Activated CD8-positive, alpha-beta T cell treated with anti-CD3 and anti-CD28 coated beads, Interleukin-2, amount 10 ng/mL, durations not matched to agents 7 days and 5 days (primary cell): ENCODE measurements around the gene CENPF. TPM values are rescaled to one million over a fixed set of nuclear protein-coding genes. Genes with fewer than 3 reads are reported as not detected.
A peak's percentile ranks its signal among the peaks of the same experiment; 100 is the strongest.

Experiments used
- ATAC-seq: fragments of 150-1000 bp; cut with Tn5 transposase; one replicate; pipeline ENCODE4 v1.10.0; 2021; ENCODE audit warnings: moderate library complexity
- CTCF ChIA-PET: fragments of 350-600 bp; sonication (Branson Sonifier 250); formaldehyde crosslinking; loops from one replicate; lab custom pipeline; 2021; ENCODE audit warnings: antibody characterized with exemption; lab: Charles Lee
- POLR2A ChIA-PET: fragments of 350-600 bp; sonication (Branson Sonifier 250); formaldehyde crosslinking; loops from one replicate; lab custom pipeline; 2021; ENCODE audit warnings: antibody characterized with exemption; lab: Charles Lee
- DNase-seq: peaks from one replicate; pipeline ENCODE4 v3.0.0-alpha.2; 2020
- H3K27ac Mint-ChIP-seq: one replicate; pipeline ENCODE4 v1.8.0; 2021; ENCODE audit warnings: mild to moderate bottlenecking, mixed read lengths
- H3K27me3 Mint-ChIP-seq: one replicate; pipeline ENCODE4 v1.8.0; 2021; ENCODE audit warnings: low read depth, mixed read lengths
- H3K36me3 Mint-ChIP-seq: one replicate; pipeline ENCODE4 v1.8.0; 2021; ENCODE audit warnings: low read depth, mixed read lengths
- H3K4me1 Mint-ChIP-seq: one replicate; pipeline ENCODE4 v1.8.0; 2021; ENCODE audit warnings: low read depth, mixed read lengths
- H3K4me3 Mint-ChIP-seq: one replicate; pipeline ENCODE4 v1.8.0; 2021; ENCODE audit warnings: mild to moderate bottlenecking, mixed read lengths
- H3K9me3 Mint-ChIP-seq: one replicate; pipeline ENCODE4 v1.8.0; 2022; ENCODE audit warnings: mixed read lengths; ENCODE audit not compliant: insufficient read depth
- total RNA-seq, 2 experiments: library from RNA; stranded (reverse); gene quantifications; one replicate each; pipeline ENCODE4 v1.2.3, GENCODE V29; 2021

The CENPF gene
- total RNA-seq: 100 to 1,000 TPM; 176 to 180 TPM

DNA sequence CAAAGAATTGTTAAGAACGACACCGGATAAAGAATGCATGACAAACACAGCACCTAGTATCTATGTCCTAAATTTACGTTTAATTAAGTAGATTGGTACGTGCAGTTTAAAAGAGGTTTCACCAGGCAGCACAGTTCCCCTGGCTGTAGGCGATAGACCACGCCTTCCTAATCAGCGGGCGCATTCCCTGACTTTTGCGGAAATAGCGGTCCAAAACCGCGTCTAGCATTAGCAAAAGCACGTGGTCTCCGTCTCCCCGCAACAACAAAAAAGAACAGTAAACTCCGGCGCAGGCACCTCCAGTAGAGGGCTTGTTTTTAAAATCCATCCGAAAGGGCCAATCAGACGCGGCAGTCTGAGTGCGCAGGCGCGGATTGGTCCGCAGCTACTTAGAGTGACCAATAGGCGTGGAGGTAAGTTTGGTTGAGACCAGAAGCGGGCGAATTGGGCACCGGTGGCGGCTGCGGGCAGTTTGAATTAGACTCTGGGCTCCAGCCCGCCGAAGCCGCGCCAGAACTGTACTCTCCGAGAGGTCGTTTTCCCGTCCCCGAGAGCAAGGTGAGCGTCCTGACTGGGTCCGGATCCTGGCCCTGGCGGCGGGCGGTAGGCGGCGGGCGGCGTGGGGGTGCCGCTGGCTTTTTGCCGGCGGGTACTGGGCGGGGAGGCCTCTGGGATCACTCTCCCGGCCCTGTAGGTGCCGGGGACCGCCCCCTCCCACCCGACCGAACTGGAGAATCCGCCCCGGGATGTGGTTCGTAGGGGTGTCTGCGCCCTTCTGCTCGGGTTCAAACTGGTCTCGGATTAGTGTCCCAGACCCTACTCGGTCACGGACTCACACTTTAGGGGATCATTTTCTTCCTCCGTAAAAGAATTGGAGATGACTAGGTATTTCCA, at the start of gene CENPF:
Gene CENPF, plus strand, starts transcription at position 432 of the 894 bp plus-strand sequence. CDS start 10,560 bp downstream, outside the sequence.
- ChIA-PET POLR2A (interaction anchor here (0.6 to 2.5 kb wide), 6 partner anchors 9 to 175 kb away, joined by 3 to 11 read pairs (median 4); no protein-coding TSS in a partner anchor), CTCF (interaction anchor here (1.0 to 2.6 kb wide), 6 partner anchors 14 to 341 kb away, joined by 3 to 13 read pairs (median 7); no protein-coding TSS in a partner anchor)
- Mint-ChIP-seq H3K27ac (peak within 1 kb of the TSS; percentile 96), H3K9me3 (no peaks in the 10 kb centered on the region), H3K4me3 (peak within 1 kb of the TSS; percentile 92), H3K4me1 (peaks cover 25% of the 10 kb centered on the region), H3K36me3 (peaks cover 26% of the 10 kb centered on the region), H3K27me3 (no peaks in the 10 kb centered on the region)
- peak; percentile 97 for DNase-seq
- ATAC-seq: peak; percentile 98

DNA sequence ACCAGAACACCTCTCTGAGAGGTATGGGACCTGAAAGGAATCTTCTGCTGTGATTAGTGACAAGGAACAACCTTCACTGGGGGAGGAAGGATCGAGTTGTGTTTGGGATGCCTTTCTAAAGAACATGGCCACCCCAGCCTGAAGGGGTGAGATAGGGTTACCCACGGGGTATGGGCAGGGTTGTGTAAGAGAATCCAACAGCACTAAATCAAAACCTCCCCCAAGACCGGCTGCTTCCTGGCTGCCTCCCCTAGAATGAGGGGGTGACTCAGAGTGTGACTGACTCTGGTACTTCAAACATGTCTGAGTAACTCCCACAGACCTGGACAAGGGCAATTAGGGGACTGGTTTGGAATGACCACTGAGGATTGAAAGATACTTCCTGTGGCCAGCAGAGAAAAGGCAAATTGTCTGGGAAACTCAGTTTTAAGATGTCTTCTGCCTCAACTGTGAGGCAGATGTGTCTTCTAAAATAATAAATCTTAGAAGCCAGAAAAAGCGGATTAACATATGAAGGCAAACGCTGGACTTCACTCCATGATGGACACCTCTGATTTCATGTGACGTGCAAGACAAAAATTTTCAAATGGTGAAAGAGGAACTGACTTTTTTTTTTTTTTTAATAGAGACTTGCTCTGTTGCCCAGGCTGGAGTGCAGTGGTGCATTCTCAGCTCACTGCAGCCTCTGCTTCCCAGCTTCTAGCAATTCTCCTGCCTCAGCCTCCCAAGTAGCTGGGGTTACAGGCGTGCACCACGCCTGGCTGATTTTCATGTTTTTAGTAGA, 44.9 kb upstream of the CENPF start:
- POLR2A ChIA-PET: no interaction called here
- ATAC-seq: no peak

DNA sequence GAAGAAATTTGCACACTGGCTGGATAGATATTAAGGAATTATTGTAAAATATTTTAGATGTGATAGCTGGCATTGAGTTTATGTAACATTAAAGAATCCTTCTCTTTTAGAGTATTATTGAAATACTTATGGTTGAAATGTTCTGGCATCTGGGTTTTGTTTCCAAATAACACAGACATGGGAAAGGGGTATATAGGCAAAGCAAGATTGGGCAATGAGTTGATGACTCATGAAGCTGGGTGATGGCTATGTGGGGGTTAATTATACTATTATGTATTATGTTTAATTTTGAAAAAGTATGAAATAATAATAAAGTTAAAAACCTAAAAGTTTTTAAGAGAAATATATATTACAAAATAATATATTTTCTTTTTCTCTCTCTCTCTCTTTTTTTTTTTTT, 39.1 kb upstream of the CENPF start:
- no peaks in the 10 kb centered on the region for H3K9me3 Mint-ChIP-seq
- no peak overlapping the region for H3K4me3 Mint-ChIP-seq
- no peaks in the 10 kb centered on the region for H3K36me3 Mint-ChIP-seq
- CTCF ChIA-PET: no interaction called here
- H3K27ac Mint-ChIP-seq: no peak overlapping the region
- no peaks in the 10 kb centered on the region for H3K4me1 Mint-ChIP-seq
- ATAC-seq: no peak
- POLR2A ChIA-PET: no interaction called here
- DNase-seq: no peak
- peaks cover 32% of the 10 kb centered on the region for H3K27me3 Mint-ChIP-seq

More for the DNA sequence above, 44.9 kb upstream of the CENPF start:
- Mint-ChIP-seq H3K27ac (no peak overlapping the region), H3K4me3 (no peak overlapping the region), H3K36me3 (no peaks in the 10 kb centered on the region), H3K27me3 (peaks cover 52% of the 10 kb centered on the region), H3K4me1 (no peaks in the 10 kb centered on the region), H3K9me3 (no peaks in the 10 kb centered on the region)
- CTCF ChIA-PET: no interaction called here
- DNase-seq: no peak

- Mint-ChIP-seq H3K4me1 (no peaks in the 10 kb centered on the region), H3K9me3 (no peaks in the 10 kb centered on the region), H3K36me3 (no peaks in the 10 kb centered on the region), H3K4me3 (no peak overlapping the region), H3K27ac (no peak overlapping the region), H3K27me3 (peaks cover 31% of the 10 kb centered on the region)
- no peak for ATAC-seq
- POLR2A ChIA-PET: no interaction called here
- CTCF ChIA-PET: interaction anchor here (0.7 to 1.3 kb wide), 3 partner anchors 19 to 304 kb away, joined by 3 to 4 read pairs (median 3); no protein-coding TSS in a partner anchor
- DNase-seq: no peak
Observed at GRCh38 chr1:214565310-214565709, 37.7 kb upstream of the CENPF start.

DNA sequence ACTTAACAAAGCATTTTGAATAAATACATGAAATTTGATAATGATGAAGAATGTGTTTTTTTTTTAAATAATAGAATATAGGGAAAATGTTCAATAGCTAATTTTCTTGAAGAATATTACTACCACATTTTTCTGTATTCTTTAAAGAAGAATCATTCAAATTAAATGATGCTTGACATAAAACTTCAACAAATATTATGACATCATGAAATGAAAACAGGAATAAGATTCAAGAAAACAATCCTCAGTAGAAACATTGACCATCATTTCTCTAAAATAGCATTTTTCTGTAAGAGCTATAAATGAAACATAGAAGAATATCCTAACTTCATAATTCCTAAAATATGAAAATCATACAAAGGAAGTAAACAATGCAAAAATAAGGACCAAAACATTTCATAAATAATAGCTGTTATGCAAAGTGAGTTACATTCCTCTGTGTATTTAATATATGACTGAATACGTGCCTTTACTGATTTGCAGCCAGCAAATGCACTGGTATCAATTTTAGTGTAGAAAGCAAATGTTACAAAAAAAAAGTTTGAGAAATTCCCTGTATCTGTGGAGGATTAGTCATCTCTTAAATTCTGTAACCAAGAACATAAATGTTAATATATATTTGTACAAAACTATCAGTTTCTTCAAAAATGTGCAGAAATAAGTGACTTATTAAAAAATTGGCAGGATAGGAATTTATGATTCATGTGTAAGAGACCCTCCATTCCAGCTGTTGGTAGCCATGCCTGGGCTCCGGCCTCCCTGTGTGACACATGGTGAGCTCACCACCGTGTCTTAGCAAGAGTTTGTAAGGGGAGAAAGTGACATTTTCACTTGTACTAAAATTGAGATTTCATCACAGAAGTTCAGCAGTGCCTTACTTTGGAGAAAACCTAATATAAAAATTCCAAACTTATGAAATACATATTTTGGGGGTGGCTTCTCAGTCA, 36.6 kb upstream of the CENPF start:
- ChIA-PET CTCF (interaction anchor here (1.3 kb wide), 1 partner anchor 178 kb away, joined by 3 read pairs; no protein-coding TSS in a partner anchor), POLR2A (no interaction called here)
- ATAC-seq: no peak
- no peak for DNase-seq
- no peaks in the 10 kb centered on the region for H3K4me1 Mint-ChIP-seq
- H3K4me3 Mint-ChIP-seq: no peak overlapping the region
- no peaks in the 10 kb centered on the region for H3K9me3 Mint-ChIP-seq
- peaks cover 26% of the 10 kb centered on the region for H3K27me3 Mint-ChIP-seq
- no peak overlapping the region for H3K27ac Mint-ChIP-seq
- no peaks in the 10 kb centered on the region for H3K36me3 Mint-ChIP-seq

DNA sequence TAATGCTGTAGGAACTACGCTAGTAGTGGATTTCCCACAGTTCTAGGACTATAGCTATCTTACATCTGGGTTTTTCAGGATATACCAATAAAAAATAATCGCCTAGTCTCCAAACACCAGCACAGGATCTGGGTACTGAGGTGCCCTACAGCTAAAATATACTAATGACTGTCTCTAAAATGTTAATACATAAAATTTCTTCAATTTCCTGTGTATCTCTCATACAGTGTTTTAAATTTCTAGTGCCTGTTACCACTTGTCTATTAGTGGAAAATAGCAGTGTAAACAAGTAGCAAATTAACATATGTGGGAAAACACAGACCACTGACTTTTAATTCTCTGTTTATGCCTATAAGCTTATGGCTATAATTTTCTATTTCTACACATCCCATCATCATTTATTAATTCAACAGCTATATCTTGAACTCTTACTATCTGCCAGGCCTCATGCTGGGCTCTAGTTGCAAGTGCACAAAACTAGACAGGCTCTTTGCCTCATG, 35.5 kb upstream of the CENPF start:
- Mint-ChIP-seq H3K4me1 (no peaks in the 10 kb centered on the region), H3K27me3 (peaks cover 22% of the 10 kb centered on the region), H3K4me3 (no peak overlapping the region), H3K36me3 (no peaks in the 10 kb centered on the region), H3K27ac (no peak overlapping the region), H3K9me3 (no peaks in the 10 kb centered on the region)
- ChIA-PET POLR2A (no interaction called here), CTCF (interaction anchor here (1.1 kb wide), 1 partner anchor 235 kb away, joined by 4 read pairs; no protein-coding TSS in a partner anchor)
- DNase-seq (no peak), ATAC-seq (no peak)

DNA sequence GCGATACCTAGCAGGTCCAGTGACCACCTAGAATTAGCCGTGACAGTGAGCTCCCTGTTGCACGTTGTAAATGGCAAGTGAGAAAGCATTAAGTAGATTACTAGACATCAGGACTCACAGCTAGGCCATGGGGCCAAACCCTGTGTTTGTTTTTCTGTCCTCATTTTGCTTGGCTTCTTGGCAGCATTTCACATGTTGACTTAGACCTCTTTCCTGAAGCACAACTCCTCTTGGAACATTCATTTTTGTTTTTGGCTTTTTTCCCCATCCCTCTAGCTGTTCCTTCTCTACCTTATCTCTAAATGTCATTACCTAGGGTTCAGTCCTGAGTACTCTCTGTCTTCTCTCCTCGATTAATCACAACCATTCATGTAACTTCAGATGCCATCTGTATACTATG, 34.7 kb upstream of the CENPF start:
- Mint-ChIP-seq H3K36me3 (no peaks in the 10 kb centered on the region), H3K27me3 (peaks cover 22% of the 10 kb centered on the region), H3K9me3 (no peaks in the 10 kb centered on the region), H3K27ac (no peak overlapping the region), H3K4me1 (no peaks in the 10 kb centered on the region), H3K4me3 (no peak overlapping the region)
- DNase-seq (no peak), ATAC-seq (no peak)
- ChIA-PET POLR2A (no interaction called here), CTCF (interaction anchor here (1.1 kb wide), 1 partner anchor 236 kb away, joined by 4 read pairs; no protein-coding TSS in a partner anchor)

DNA sequence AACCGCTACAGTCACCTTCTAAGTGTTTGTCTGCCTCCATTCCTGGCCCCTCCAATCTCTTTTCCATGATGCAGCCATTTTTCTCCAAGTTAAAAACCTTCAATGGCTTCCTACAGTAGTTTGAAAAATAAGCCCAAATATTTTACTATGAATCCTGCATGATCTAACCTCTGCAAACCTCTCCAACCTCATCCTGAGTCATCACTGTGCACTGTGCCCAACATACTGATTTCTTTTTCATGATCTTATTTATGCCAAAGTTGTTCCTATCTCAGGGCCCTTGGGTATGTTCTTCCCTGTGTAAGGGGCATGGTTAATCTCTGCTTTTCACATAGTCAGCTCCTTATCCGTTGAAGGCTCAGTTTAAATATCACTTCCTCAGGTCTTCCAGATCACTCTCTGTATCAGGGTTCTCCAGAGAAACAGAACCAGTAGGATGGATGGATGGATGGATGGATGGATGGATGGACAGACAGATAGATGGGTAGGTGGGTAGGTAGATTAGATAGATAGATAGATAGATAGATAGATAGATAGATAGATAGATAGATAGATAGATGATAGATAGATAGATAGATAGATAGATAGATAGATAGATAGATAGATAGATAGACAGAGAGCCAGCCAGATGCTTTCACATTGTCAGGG, 33.5 kb upstream of the CENPF start:
- Mint-ChIP-seq H3K4me1 (no peaks in the 10 kb centered on the region), H3K4me3 (no peak overlapping the region), H3K36me3 (no peaks in the 10 kb centered on the region), H3K9me3 (no peaks in the 10 kb centered on the region), H3K27me3 (peaks cover 21% of the 10 kb centered on the region), H3K27ac (no peak overlapping the region)
- ChIA-PET POLR2A (no interaction called here), CTCF (no interaction called here)
- no peak for DNase-seq
- no peak for ATAC-seq

DNA sequence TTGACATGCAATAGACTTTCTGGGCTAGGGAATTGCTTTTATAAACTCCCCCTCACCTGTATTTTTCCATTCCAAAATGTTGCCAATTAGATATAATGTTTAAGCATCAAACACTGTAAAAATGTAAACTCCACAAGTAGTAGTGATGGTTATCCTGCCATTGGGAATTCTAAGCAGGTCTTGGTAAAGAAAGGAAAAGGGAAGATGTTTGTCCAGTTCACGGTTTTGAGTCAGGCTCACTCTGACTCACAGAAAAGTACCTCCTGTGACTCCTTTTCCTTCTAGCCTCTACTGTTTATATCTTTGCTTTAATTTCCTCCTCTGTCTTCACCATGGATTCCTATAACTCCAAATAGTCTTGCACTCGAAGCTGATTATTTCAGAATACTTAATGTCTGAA, 32.6 kb upstream of the CENPF start:
- H3K4me1 Mint-ChIP-seq: no peaks in the 10 kb centered on the region
- no peaks in the 10 kb centered on the region for H3K36me3 Mint-ChIP-seq
- no peaks in the 10 kb centered on the region for H3K9me3 Mint-ChIP-seq
- no peak overlapping the region for H3K27ac Mint-ChIP-seq
- no peak for DNase-seq
- ChIA-PET CTCF (no interaction called here), POLR2A (no interaction called here)
- no peak for ATAC-seq
- no peak overlapping the region for H3K4me3 Mint-ChIP-seq
- H3K27me3 Mint-ChIP-seq: peaks cover 17% of the 10 kb centered on the region

DNA sequence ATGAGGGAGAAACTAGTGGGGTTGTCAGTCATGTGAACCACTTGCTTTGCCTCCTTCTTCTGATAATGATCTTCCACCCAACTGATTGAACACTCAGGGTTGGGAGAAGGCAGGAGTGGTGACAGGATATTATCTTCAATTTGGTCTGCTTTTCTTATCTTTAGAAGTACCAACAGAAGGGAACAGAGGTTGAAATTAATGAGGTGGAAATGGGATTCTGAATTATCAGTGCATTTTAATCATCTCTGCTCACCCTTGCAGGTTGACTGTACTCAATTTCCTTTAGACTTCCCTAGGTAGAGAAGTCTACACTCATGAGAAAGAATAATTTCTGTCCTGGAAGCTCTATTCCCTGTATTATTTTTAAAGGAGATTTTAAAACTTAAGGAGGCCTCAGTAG, 31.7 kb upstream of the CENPF start:
- Mint-ChIP-seq H3K4me1 (no peaks in the 10 kb centered on the region), H3K27ac (no peak overlapping the region), H3K4me3 (no peak overlapping the region), H3K36me3 (peaks cover 5% of the 10 kb centered on the region), H3K27me3 (peaks cover 18% of the 10 kb centered on the region), H3K9me3 (peaks cover 6% of the 10 kb centered on the region)
- no peak for DNase-seq
- ChIA-PET POLR2A (no interaction called here), CTCF (interaction anchor here (1.1 to 2.0 kb wide), 3 partner anchors 9 to 309 kb away, joined by 3 to 5 read pairs (median 3); no protein-coding TSS in a partner anchor)
- ATAC-seq: no peak
